Keratinocyte (primary cell): ENCODE results near the gene CLNK. TPM values are rescaled to one million over a fixed set of nuclear protein-coding genes. Genes with fewer than 3 reads are reported as not detected.

Experiments used
- DNase-seq: peaks from one replicate; pipeline ENCODE4 v3.0.0-alpha.2; 2011; ENCODE audit warnings: low read depth, missing footprints, low spot score
- FAIRE-seq: peaks from 2 replicates; lab custom pipeline; 2011; peaks lifted over from hg19 to GRCh38; lab: Jason Lieb, UNC
- H2AFZ ChIP-seq: 2 replicates; pipeline ENCODE4 v1.6.0; 2012; ENCODE audit warnings: low read length, control low read depth, inconsistent platforms; ENCODE audit not compliant: control insufficient read depth
- H3K27ac ChIP-seq: 2 replicates; pipeline ENCODE4 v1.5.1; 2011; ENCODE audit warnings: low read length; ENCODE audit not compliant: control insufficient read depth, insufficient read depth
- H3K27me3 ChIP-seq: 3 replicates; pipeline ENCODE4 v1.6.0; 2011; ENCODE audit warnings: low read length; ENCODE audit not compliant: control insufficient read depth, insufficient read depth; ENCODE audit errors: extremely low read depth
- H3K36me3 ChIP-seq, 2 experiments: 2 replicates in 1 of 2; 3 replicates in 1 of 2; pipeline ENCODE4 v1.5.1; 2011; ENCODE audit warnings: low read length in 2 of 2, mild to moderate bottlenecking in 1 of 2; ENCODE audit not compliant: control insufficient read depth in 2 of 2, insufficient read depth in 2 of 2; ENCODE audit errors: extremely low read depth in 1 of 2
- H3K4me1 ChIP-seq: 3 replicates; pipeline ENCODE4 v1.5.1; 2011; ENCODE audit warnings: low read length; ENCODE audit not compliant: control insufficient read depth, insufficient read depth; ENCODE audit errors: extremely low read depth
- H3K4me2 ChIP-seq: 3 replicates; pipeline ENCODE4 v1.6.0; 2011; ENCODE audit warnings: low read depth, low read length; ENCODE audit not compliant: control insufficient read depth, insufficient read depth; ENCODE audit errors: extremely low read depth
- H3K4me3 ChIP-seq, 3 experiments: fragments of 200-600 bp in 1 of 3; sonication (generic) in 1 of 3; 2 replicates in 2 of 3; 3 replicates in 1 of 3; pipeline ENCODE4 v1.5.1; 2011 to 2016; ENCODE audit warnings: low read length in 3 of 3, mild to moderate bottlenecking in 3 of 3, control low read depth in 2 of 3, inconsistent platforms in 1 of 3, low read depth in 1 of 3, mixed read lengths in 1 of 3, mixed run types in 1 of 3, moderate library complexity in 1 of 3; ENCODE audit not compliant: control insufficient read depth in 2 of 3, insufficient read depth in 2 of 3; ENCODE audit errors: extremely low read depth in 1 of 3
- H3K79me2 ChIP-seq: 2 replicates; pipeline ENCODE4 v1.6.0; 2012; ENCODE audit warnings: low read length; ENCODE audit not compliant: control insufficient read depth, insufficient read depth
- H3K9ac ChIP-seq: 3 replicates; pipeline ENCODE4 v1.6.0; 2011; ENCODE audit warnings: low read length; ENCODE audit not compliant: control insufficient read depth, insufficient read depth; ENCODE audit errors: extremely low read depth
- H3K9me1 ChIP-seq: 3 replicates; pipeline ENCODE4 v1.6.0; 2011; ENCODE audit warnings: low read length; ENCODE audit not compliant: control insufficient read depth, insufficient read depth; ENCODE audit errors: extremely low read depth
- H3K9me3 ChIP-seq: 2 replicates; pipeline ENCODE4 v1.5.1; 2012; ENCODE audit warnings: low read depth, low read length; ENCODE audit not compliant: control insufficient read depth
- H4K20me1 ChIP-seq: 3 replicates; pipeline ENCODE4 v1.6.0; 2011; ENCODE audit warnings: low read length; ENCODE audit not compliant: control insufficient read depth, insufficient read depth; ENCODE audit errors: extremely low read depth
- CTCF ChIP-seq, 3 experiments: IDR thresholded peaks in 1 of 3; conservative IDR thresholded peaks in 1 of 3; optimal IDR thresholded peaks in 1 of 3; 2 replicates in 2 of 3; 3 replicates in 1 of 3; pipeline versions ENCODE3 to v1.5.1; 2011; ENCODE audit warnings: low read length in 3 of 3, mild to moderate bottlenecking in 3 of 3, moderate library complexity in 2 of 3, control low read depth in 1 of 3, inconsistent platforms in 1 of 3; ENCODE audit not compliant: insufficient read depth in 2 of 3; ENCODE audit errors: extremely low read depth in 1 of 3
- EZH2 ChIP-seq: IDR thresholded peaks from one replicate; pipeline ENCODE4 v1.6.1; 2012; ENCODE audit warnings: inconsistent platforms, mild to moderate bottlenecking, low read length, moderate library complexity
- dilution Hi-C: fragments of 300-500 bp; cut with MboI; formaldehyde crosslinking; loops from one replicate; pipeline ENCODE4 v1.7.0; 2020; ENCODE audit warnings: low sequenced_read_pairs; ENCODE audit not compliant: extremely low pct_ligation_motif_present
- polyA plus RNA-seq, 5 experiments: library from polyadenylated mRNA; depleted of rRNA in 3 of 5; stranded (reverse) in 3 of 5; stranded (forward) in 1 of 5; unstranded in 1 of 5; fragments of >200 nt; gene quantifications; 1 replicate in 1 of 5; 2 replicates in 3 of 5; 3 replicates in 1 of 5; pipeline versions ENCODE4 v1.2.1 to v1.2.3, GENCODE V29; 2011 to 2012; ENCODE audit warnings: missing spikeins in 2 of 5, low read depth in 1 of 5, low replicate concordance in 1 of 5

CLNK gene
- polyA plus RNA-seq, 1 donor (not counting 4 experiments of a cell fraction or from before 2014, with no cell fraction given), result not detected

DNA sequence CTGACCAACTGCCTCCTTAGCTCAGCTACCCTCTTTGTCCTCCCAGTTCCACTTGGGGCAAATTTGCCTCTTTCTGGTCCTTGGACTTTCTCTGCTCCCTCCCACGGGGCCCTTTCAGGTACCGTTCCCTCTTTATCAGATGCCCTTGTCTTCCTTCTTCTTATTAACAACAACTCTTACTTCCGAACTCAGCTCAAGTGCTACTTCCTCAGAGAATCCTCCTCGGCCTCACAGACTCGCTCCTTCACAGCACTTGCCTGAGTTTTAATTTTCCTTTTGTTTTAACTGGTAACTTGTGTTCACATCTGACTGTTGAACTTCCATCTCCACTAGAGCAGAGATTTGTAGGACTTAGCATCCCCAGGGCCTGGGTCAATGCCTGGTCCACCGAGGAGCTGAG, 85.7 kb downstream of the CLNK start:
- Histone ChIP-seq H3K4me3 (no peak overlapping the region), H3K4me2 (no peak overlapping the region), H3K36me3 (no peaks in the 10 kb centered on the region), H3K27ac (no peak overlapping the region), H3K9me1 (no peaks in the 10 kb centered on the region), H4K20me1 (no peaks in the 10 kb centered on the region), H3K4me1 (no peaks in the 10 kb centered on the region), H3K27me3 (no peaks in the 10 kb centered on the region), H3K79me2 (no peaks in the 10 kb centered on the region), H3K9me3 (no peaks in the 10 kb centered on the region), H3K9ac (no peak overlapping the region), H2AFZ (no peak overlapping the region)
- DNase-seq (no peak), FAIRE-seq (no peak)
- TF ChIP-seq EZH2, result no peak
- no peak for TF ChIP-seq CTCF (optimal IDR thresholded peaks at IDR 0.05 in 1 of 3, IDR thresholded peaks at IDR 0.05 in 1 of 3, conservative IDR thresholded peaks at IDR 0.05 in 1 of 3; ENCODE audit: extremely low read depth in 1 of 3, insufficient read depth in 2 of 3, low read length in 3 of 3)
- dilution Hi-C loops, result no loop called here

DNA sequence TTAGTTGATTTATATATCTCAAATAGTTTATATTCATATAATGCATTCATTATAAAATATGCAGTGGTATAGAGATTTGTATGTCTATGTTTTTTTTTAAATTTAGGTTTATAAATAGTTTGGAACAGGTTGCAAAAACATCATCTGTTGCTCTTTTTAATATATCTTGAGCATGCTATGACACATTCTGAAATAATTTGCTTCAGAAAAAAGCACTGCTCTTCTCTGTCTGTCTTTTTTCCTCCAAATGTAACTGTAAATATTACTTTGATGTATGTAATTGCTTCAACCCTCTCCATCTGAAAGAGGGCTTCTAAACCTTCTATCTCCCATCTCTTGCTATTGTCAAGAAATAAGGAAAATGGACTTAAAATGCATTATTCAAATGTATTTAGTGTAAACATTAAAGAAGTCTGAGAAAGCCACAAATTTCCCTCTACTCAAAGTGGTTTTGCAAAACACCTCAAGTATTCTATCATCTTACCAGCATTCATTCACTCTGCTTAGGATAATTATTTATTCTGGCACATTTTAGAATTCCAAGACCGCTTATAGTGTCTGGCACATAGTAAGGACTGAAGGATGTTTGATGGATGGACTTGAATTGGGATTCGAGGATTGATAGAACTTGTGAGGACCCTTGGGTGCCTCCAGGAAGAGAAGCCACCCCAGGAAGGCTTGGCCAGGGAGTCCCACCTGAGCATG, 87.8 kb downstream of the CLNK start:
- Histone ChIP-seq H2AFZ (no peak overlapping the region), H3K79me2 (no peaks in the 10 kb centered on the region), H3K4me3 (no peak overlapping the region), H3K9me1 (no peaks in the 10 kb centered on the region), H3K9me3 (no peaks in the 10 kb centered on the region), H3K36me3 (no peaks in the 10 kb centered on the region), H3K27me3 (no peaks in the 10 kb centered on the region), H3K4me1 (no peaks in the 10 kb centered on the region), H3K27ac (no peak overlapping the region), H3K9ac (no peak overlapping the region), H4K20me1 (no peaks in the 10 kb centered on the region), H3K4me2 (no peak overlapping the region)
- dilution Hi-C loops, result no loop called here
- TF ChIP-seq CTCF (optimal IDR thresholded peaks at IDR 0.05 in 1 of 3, IDR thresholded peaks at IDR 0.05 in 1 of 3, conservative IDR thresholded peaks at IDR 0.05 in 1 of 3; ENCODE audit: extremely low read depth in 1 of 3, insufficient read depth in 2 of 3, low read length in 3 of 3), result no peak
- TF ChIP-seq EZH2, result no peak
- DNase-seq (no peak), FAIRE-seq (no peak)
